Sigmoid colon (tissue), 4 donors: ENCODE measurements around the gene HOXA13.

ENCODE experiments used
- POLR2A ChIP-seq, 2 donors: fragments of 450-650 bp; IDR thresholded peaks; one replicate each; pipeline ENCODE4 v1.6.1; 2016; ENCODE audit warnings: antibody characterized with exemption in 2 of 2, mild to moderate bottlenecking in 2 of 2, moderate library complexity in 2 of 2
- POLR2AphosphoS5 ChIP-seq, 4 donors: sonication (generic); formaldehyde crosslinking; IDR thresholded peaks; one replicate each; pipeline ENCODE4 v1.6.1; 2017; ENCODE audit warnings: antibody characterized with exemption in 4 of 4

- TF ChIP-seq POLR2AphosphoS5 (IDR thresholded peaks at IDR 0.05): peak in 1 of 4 donors; percentile 5
- TF ChIP-seq POLR2A (IDR thresholded peaks at IDR 0.05): no peak
Measured at GRCh38 chr7:27197137-27198042, 2.5 kb downstream of the HOXA13 start.
